DMS53 (cell line): Measurements from ENCODE around the gene NPDC1.

ENCODE experiments used
- DNase-seq: peaks from one replicate; lab custom pipeline; 2025; lab: John Stamatoyannopoulos, UW

NPDC1 gene

GRCh38 chr9:136992819-136993369 lies 53.1 kb downstream of the NPDC1 start:
- DNase-seq, result no peak

DNA sequence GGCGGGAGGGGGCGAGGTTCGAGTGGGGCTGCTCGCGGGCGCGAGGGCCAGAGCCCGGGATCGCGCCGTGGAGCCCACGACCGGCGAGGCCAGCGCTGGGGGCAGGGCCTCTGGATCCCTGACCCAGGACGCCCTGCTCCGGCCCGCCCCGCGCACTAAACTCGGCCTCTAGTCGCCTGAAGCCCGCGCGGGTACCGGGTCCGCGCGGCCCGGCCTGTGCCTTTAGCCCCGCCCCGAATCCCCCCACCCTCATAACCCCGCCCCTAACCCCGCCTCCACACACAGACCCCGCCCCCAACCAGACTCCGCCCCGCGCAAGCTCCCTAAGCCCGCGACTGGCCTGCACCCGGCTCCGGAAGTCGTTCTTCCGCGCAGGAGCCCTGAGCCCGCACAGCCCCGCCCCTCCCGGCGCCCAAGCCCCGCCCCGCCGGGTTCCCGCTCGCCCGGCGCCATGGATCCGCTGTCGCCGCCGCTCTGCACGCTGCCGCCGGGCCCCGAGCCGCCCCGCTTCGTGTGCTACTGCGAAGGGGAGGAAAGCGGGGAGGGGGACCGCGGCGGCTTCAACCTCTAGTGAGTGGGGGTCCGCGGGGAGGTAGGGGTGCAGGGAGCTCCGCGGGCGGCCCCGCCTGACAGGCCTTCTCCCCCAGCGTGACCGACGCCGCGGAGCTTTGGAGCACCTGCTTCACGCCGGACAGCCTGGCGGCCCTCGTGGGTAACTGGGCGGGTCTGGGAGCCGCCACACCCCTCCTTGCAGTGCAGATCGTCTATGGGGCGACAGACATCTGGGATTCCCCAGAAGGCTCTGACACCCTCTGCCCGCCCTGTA lies 53.8 kb downstream of the NPDC1 start, which contains the start of gene PAXX:
PAXX (plus strand) TSS at position 430 of the 826 bp plus-strand sequence; CDS start at position 452, 22 bp downstream.
- peak; percentile 95 for DNase-seq

- DNase-seq, result no peak
Observed at GRCh38 chr9:136990242-136990911, 55.6 kb downstream of the NPDC1 start.
